ENCODE results near the gene CCDC97.
"Not testable (repeated sequence)": the region's sequence is repeated elsewhere in the genome, so short reads cannot be mapped to it uniquely, and the experiment has no call there.

CCDC97 gene

DNA sequence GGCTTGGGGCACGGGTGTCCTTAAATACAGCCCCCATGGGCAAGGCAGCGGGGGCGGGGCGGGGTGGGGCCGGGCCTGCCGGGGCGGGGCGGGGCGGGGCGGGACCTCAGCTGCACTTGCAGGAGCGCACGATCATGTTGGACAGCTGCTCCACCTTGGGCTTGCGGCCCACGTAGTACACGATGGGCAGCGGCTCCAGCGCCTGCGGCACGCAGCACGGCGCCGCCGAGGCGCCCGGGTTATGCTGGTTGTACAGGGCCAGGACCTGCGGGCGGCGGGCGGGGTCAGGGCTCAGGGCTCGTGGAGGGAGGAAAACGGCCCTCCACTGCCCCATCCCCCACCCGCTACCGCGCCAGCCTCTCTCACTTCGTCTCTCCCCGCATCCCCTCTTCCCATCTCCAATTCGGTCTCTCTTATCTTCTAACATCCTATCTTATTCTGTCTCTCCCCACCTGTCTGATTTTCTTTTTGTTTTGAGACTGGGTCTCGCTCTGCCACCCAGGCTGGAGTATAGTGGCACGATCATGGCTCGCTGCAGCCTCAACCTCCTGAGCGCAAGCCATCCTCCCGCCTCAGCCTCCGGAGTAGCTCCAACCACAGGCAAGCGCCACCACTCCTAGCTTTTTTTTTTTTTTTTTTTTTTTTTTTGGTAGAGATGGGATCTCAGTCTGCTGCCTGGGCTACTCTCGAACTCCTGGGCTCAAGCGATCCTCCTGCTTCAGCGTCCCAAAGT is 21.1 kb downstream of the CCDC97 start:
- DNase-seq, result no peak

GRCh38 chr19:41332000-41332399 is 22.0 kb downstream of the CCDC97 start:
- no peak for DNase-seq

DNA sequence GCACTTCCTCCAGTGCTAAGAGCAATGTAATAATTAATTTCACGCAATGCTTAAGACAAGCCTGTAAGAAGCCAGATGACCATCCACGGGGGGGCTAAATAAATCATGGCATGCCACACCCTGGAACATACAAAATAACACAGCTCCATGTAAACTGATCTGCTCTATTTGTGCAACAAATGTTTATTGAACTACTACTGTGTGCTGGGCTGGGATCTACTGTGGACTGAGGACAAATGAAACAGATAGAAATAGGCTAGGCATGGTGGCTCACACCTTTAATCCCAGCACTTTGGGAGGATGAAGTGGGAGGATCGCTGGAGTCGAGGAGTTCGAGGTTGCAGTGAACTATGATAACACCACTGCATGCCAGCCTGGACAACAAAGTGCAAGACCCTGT is 22.5 kb downstream of the CCDC97 start:
- no peak for DNase-seq

- no peak for DNase-seq
Measured at GRCh38 chr19:41334793-41335192, 24.8 kb downstream of the CCDC97 start.

- no peak for DNase-seq
Measured at GRCh38 chr19:41335467-41335866, 25.5 kb downstream of the CCDC97 start.

- DNase-seq, result no peak
Measured at GRCh38 chr19:41339936-41340335, 30.0 kb downstream of the CCDC97 start.

- DNase-seq, result no peak
Measured at GRCh38 chr19:41341669-41342490, 31.9 kb downstream of the CCDC97 start.

GRCh38 chr19:41344162-41344561 is 34.2 kb downstream of the CCDC97 start:
- DNase-seq, result no peak

DNA sequence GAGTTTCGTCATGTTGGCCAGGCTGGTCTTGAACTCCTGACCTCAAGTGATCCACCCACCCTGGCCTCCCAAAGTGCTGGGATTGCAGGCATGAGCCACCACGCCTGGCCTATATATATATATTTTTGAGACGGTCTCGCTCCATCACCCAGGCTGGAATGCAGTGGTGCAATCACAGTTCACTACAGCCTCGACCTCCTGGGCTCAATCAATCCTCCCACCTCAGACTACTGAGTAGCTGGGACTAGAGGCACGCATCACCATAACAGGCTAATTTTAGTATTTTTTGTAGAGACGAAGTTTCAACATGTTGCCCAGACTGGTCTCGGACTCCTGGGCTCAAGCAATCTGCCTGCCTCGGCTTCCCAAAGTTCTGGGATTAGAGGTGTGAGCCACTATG is 36.9 kb downstream of the CCDC97 start:
- DNase-seq, result not testable (repeated sequence)

DNA sequence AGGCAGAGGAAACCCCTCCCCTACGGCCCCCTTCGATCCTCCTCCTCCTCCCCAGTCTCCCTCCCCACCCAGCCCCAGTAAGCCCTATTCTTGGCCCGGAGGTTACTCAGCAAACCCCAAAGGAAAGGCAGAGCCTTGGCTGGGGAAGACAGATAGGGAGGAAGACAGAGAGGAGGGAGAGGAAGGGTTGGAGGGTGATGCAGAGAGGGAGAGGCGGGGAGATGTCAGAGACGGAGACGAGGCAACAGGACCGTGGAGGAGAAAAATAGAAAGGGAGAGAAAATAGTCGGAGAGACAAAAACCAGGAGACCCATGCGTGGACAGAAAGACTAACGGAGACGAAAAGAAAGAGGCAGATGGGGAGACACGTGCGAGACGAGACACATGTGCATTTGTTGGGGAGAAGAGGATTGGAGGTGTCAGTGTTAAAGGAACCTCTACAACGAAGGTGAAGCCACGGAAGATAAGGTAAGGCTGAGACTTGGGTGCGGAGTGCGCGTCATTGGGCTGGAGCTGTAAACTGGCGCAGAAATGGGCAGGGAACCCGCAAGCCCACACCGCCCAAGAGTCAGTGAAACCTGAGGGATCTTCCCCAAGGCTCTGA is 40.9 kb downstream of the CCDC97 start:
- peak in 1 of 51 donors; percentile 89 for DNase-seq

DNA sequence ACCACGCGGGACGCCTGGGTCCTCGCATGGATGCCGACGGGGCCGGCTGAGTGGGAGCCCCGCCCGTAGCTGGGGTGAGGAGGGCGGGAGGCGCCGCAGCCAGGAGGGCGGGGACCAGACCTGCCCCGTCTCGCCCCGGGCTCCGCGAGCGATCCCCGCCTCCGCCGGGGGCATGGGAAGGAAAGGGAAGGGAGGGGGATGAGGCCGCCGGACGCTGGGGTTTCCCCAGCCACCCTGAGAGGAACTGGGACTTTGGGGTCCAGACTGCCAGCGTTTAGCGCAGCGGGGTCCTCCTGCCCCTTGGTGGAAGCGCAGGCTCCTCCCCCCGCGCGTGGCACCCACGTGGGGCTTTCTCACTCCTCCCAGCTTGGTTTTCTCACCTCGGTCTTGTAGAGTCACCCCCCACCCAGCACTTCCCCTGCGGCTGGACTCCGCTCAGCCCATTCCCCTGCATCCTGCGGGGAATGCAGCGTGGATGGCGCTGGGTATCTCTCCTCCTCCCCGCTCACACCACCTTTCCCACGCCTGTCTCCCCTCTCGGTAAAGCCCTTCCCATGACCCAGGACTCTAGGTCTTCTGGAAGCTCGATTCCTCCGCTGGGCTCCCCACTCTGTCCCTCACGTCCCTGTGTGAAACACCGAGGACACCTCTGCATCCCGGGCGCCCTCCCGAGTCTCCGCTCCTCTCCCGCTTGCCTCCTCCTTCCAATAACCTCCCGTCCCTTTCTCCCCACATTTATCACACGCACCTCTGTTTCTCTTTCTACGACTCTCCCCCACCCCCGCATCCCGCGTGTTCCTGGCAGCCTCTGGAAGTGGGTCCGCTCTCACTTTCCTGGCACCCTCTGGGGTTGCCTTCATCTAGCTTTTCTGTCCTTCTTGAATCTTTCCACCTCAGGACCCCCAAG is 41.6 kb downstream of the CCDC97 start:
- DNase-seq, result peak in 37 of 51 donors; percentile 6 to 99 (median 34)

DNA sequence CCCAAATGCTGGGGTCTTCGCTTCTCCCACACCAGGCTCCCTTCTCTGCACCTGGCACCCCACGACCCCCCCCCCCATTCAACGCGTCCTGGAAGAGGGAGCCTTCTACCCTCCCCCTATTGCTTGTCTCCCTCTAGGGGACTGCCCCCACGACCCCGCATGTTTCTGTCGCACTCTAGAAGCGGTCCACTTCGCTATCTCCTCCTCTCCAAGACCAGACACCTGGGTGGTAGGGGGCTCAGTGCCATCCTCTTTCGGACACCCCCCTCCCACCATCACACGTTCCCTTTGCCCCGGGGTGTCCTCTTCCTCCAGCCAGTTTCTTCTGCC is 42.3 kb downstream of the CCDC97 start:
- DNase-seq, result peak in 1 of 51 donors; percentile 89

DNA sequence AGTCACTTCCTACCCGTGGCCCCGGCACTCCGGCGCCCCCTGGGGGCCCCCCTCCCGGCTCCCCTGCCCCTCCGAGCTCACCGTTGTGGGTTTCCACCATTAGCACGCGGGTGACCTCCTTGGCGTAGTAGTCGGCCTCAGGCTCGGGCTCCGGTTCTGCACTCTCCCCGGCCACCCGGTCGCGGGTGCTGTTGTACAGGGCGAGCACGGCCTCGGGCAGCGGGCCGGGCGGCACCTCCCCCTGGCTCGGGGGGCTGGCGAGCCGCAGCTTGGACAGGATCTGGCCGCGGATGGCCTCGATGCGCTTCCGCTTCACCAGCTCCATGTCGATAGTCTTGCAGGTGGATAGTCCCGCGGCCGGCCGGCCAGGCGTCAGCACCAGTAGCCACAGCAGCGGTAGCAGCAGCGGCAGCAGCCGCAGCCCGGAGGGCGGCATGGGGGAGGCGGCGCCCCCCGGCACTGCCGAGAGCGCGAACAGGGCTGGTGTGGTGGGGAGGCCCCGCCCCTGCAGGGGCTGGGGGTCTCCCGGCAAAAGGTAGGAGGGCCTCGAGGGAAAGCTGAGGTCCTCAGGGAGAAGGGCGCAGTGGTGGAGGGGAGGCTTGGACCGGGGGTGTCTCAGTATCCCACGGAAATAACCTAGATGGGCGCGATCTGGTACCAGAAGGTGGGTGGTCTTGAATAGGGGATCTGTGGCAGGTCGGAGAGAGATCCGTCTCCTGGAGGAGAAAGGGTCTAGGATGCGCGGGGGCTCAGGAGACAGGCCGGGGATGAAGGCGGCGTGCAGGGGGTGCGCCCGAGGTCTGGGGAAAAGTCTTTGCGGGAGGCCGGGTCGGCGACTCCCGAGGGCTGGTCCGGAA is 42.9 kb downstream of the CCDC97 start:
- peak in 29 of 51 donors; percentile 6 to 100 (median 23) for DNase-seq

- peak in 45 of 51 donors; percentile 21 to 76 (median 56) for DNase-seq
Measured at GRCh38 chr19:41353466-41354342, 43.7 kb downstream of the CCDC97 start, which contains the start of gene TGFB1. TGFB1 (minus strand) TSS chr19:41353922; CDS start chr19:41353044, 878 bp downstream.

DNA sequence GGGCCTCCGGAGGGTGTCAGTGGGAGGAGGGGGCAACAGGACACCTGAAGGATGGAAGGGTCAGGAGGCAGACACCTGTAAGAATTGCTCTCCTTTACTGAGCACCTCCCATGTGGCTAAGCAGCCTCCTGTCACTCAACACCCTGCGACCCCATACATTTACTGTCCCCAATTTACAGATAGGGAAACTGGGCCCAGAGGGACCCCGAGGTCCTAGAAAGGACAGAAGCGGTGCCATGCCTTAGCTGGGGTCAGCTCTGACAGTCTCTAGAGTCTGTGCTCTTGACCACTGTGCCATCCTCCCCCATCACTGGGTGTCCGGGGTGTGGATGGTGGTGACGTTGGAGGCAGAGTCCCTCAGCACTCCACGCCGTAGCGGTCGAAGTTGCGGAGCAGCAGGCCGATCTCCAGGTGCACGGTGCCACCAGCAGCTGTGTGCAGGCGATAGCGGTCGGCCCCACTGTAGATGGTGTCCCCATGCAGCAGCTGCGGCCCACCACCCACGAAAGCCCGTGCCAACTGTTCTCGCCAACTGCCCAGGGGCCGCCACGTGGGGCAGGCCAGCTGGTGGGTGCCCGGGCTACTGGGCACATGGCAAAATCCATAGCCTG is 44.5 kb downstream of the CCDC97 start:
- no peak for DNase-seq

DNA sequence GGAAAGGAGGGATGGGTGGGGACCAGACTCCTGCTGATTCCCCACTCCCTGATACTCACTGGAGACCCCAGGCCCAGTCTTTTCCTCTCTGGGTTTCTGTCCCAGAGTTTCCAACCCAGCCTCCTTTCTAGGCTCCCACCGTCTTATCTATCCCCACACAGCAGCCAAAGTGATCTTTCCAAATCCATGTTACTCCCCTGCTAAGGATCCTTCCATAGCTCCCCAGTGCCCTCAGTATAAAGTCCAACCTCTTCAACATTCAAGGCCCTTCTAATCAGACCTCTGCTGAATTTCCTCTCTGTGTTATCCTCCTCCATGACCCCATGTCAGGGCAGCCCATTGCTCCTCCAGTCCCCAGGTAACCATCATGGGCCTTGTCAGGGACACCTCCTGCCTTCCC is 45.1 kb downstream of the CCDC97 start:
- no peak for DNase-seq

DNA sequence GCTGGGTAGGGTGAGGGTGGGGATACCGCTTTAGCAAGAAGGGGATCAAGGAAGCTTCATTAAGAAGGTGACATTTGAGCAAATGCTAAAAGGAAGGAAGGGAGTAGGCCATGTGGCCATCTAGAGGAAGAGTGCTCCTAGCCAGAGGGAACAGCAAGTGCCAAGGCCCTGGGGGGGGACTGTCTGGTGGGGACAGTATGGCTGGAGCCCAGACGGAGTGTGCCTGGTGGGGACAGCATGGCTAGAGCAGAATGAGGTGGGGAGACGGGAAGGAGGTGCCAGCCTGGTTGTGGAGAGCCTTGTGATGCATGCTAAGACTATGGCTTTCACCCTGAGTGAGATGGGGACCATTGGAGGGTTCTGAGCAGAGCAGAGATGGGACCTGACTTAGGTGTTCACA is 45.8 kb downstream of the CCDC97 start:
- no peak for DNase-seq

DNA sequence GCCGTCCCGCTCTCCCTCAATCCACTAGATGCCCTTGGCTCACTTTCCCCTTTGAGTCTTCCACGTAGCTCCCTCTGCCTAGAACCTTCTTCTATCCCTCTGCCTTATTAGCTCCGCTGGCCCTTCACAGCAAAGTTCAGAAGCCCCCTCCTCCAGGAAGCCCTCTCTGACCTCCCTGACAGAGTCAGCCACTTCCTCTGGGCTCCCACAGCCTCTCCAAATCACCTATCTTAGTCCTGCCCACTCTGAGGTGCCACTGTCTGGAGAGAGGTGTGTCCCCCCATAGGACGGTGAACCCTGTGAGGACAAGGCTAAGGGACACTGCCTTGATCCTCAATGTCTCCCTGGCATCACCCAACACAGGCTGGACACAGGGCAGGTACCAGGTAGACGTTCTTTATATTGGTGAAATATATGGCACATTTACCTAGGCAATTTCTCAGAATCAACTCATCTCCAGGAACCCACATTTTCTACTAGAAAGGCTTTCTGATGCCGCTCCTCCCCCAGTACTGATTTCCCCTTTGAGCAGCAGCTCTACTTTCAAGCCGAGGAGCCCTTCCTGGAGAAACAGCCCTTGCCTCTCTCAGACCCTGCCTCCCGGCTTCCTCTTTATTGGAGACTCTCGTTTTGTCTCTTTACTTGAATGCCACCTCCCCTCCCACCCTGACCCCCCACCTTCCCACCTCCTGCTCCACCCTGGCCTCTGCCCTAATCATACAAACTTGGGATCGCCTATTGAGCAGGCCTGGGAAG is 47.2 kb downstream of the CCDC97 start:
- DNase-seq, result no peak
